Body of pancreas (tissue), 4 donors: ENCODE data around the gene C20orf141.

ENCODE experiments used
- POLR2A ChIP-seq, 3 donors: fragments of 450-650 bp; IDR thresholded peaks; one replicate each; pipeline ENCODE4 v1.6.1; 2016; ENCODE audit warnings: antibody characterized with exemption in 3 of 3, mild to moderate bottlenecking in 2 of 3
- TF ChIP-seq, protein P1 (sequence below), 7 experiments: fragments of 450-650 bp in 4 of 7; fragments of 200-600 bp in 3 of 7; sonication (generic) in 3 of 7; IDR thresholded peaks; one replicate each; pipeline ENCODE4 v1.5.1; 2016 to 2019; ENCODE audit warnings: antibody characterized with exemption in 7 of 7

DNA sequence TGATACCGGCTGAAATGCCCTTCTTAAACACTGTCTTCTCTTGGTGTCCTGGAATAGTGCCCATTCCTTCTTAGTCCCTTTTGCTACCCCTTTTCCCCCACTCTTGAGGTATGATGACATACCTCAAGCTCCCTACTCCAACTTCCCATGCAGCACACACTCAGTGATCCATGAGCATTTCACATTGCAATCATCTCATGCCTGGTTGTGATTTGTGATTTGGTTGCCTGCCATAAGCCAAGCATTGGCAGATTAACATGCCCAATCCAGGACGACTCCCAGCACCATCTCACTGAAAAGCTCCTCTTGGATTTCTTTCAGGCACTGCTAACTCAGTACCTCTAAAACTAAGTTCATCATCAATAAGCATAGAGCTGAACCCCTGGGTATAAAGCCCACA, 43.8 kb downstream of the C20orf141 start:
- TF ChIP-seq POLR2A (IDR thresholded peaks at IDR 0.05) = no peak
- TF ChIP-seq, protein P1, sequence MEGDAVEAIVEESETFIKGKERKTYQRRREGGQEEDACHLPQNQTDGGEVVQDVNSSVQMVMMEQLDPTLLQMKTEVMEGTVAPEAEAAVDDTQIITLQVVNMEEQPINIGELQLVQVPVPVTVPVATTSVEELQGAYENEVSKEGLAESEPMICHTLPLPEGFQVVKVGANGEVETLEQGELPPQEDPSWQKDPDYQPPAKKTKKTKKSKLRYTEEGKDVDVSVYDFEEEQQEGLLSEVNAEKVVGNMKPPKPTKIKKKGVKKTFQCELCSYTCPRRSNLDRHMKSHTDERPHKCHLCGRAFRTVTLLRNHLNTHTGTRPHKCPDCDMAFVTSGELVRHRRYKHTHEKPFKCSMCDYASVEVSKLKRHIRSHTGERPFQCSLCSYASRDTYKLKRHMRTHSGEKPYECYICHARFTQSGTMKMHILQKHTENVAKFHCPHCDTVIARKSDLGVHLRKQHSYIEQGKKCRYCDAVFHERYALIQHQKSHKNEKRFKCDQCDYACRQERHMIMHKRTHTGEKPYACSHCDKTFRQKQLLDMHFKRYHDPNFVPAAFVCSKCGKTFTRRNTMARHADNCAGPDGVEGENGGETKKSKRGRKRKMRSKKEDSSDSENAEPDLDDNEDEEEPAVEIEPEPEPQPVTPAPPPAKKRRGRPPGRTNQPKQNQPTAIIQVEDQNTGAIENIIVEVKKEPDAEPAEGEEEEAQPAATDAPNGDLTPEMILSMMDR (IDR thresholded peaks at IDR 0.05) = no peak
